HG03097 (cell line): Measurements from ENCODE around the gene BTK.
A peak's percentile ranks its signal among the peaks of the same experiment; 100 is the strongest.

Experiments used
- ATAC-seq: cut with Tn5 transposase; IDR thresholded peaks from one replicate; pipeline ENCODE4 v1.9.1; 2021; ENCODE audit not compliant: unreplicated experiment, low FRiP score

The BTK gene

GRCh38 chrX:101385795-101386541 lies at the start of gene BTK:
TSS of gene BTK (minus strand) at chrX:101386191. CDS start at chrX:101375284, 10,907 bp downstream.
- peak; percentile 52 for ATAC-seq

GRCh38 chrX:101430457-101431078 lies 44.6 kb upstream of the BTK start:
- peak; percentile 91 for ATAC-seq

GRCh38 chrX:101429934-101430333 lies 43.9 kb upstream of the BTK start:
- ATAC-seq: peak; percentile 9

- no peak for ATAC-seq
Measured at GRCh38 chrX:101427954-101428353, 42.0 kb upstream of the BTK start.

- no peak for ATAC-seq
Measured at GRCh38 chrX:101419489-101419888, 33.5 kb upstream of the BTK start.

- no peak for ATAC-seq
Measured at GRCh38 chrX:101417981-101418841, 32.2 kb upstream of the BTK start.

- ATAC-seq: no peak
Measured at GRCh38 chrX:101417190-101417589, 31.2 kb upstream of the BTK start.

GRCh38 chrX:101416691-101417090 lies 30.7 kb upstream of the BTK start:
- ATAC-seq: no peak

- ATAC-seq: peak; percentile 58
Measured at GRCh38 chrX:101415180-101416145, 29.5 kb upstream of the BTK start.

GRCh38 chrX:101411984-101412383 lies 26.0 kb upstream of the BTK start:
- ATAC-seq: no peak

GRCh38 chrX:101410461-101410860 lies 24.5 kb upstream of the BTK start:
- ATAC-seq: no peak

- ATAC-seq: no peak
Measured at GRCh38 chrX:101409043-101409442, 23.1 kb upstream of the BTK start.

- ATAC-seq: no peak
Measured at GRCh38 chrX:101408532-101408841, 22.5 kb upstream of the BTK start.

GRCh38 chrX:101407748-101408531 lies 21.9 kb upstream of the BTK start, which contains the start of the genes GLA and HNRNPH2:
TSS of gene GLA (minus strand) at chrX:101407925. CDS start at chrX:101407903, 22 bp downstream.
TSS of gene HNRNPH2 (plus strand) at chrX:101408222. CDS start at chrX:101411989, 3,767 bp downstream.
- ATAC-seq: peak; percentile 93

GRCh38 chrX:101407167-101407747 lies 21.3 kb upstream of the BTK start:
- no peak for ATAC-seq

GRCh38 chrX:101399825-101400224 lies 13.8 kb upstream of the BTK start:
- ATAC-seq: no peak

GRCh38 chrX:101398694-101399093 lies 12.7 kb upstream of the BTK start:
- ATAC-seq: no peak

GRCh38 chrX:101397779-101398178 lies 11.8 kb upstream of the BTK start:
- ATAC-seq: no peak

- no peak for ATAC-seq
Measured at GRCh38 chrX:101395789-101396188, 9.8 kb upstream of the BTK start.
